ENCODE measurements around the gene CRYBB1.

DNA sequence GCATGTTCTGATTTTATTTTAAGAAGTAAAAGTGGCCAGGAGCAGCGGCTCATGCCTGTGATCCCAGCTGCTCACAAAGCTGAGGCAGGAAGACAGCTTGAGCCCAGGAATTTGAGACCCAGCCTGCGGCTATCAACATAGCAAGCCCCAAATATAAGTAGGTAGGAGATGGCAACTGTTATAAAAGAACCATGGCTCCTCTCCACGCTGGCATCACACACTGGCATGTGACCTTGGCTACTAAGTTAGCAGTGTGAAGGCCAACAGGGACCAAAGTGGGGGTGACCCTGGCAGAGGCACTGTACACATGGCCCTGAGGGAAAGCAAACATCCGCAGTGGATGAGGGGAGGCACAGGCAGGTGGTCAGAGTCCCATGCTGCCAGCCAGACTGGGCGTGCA is 60.9 kb downstream of the CRYBB1 start:
- TF ChIP-seq, protein P1, sequence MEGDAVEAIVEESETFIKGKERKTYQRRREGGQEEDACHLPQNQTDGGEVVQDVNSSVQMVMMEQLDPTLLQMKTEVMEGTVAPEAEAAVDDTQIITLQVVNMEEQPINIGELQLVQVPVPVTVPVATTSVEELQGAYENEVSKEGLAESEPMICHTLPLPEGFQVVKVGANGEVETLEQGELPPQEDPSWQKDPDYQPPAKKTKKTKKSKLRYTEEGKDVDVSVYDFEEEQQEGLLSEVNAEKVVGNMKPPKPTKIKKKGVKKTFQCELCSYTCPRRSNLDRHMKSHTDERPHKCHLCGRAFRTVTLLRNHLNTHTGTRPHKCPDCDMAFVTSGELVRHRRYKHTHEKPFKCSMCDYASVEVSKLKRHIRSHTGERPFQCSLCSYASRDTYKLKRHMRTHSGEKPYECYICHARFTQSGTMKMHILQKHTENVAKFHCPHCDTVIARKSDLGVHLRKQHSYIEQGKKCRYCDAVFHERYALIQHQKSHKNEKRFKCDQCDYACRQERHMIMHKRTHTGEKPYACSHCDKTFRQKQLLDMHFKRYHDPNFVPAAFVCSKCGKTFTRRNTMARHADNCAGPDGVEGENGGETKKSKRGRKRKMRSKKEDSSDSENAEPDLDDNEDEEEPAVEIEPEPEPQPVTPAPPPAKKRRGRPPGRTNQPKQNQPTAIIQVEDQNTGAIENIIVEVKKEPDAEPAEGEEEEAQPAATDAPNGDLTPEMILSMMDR (IDR thresholded peaks at IDR 0.05), result no peak
- TF ChIP-seq POLR2AphosphoS5 (IDR thresholded peaks at IDR 0.05) (no peak), POLR2A (IDR thresholded peaks at IDR 0.05) (no peak)

Data from breast epithelium (tissue), 3 donors.